ENCODE measurements around the gene CADPS. TPM values are rescaled to one million over a fixed set of nuclear protein-coding genes. Genes with fewer than 3 reads are reported as not detected.

Gene CADPS
- total and polyA plus RNA-seq, 9 of the 15 experiments (the other 6 are each of a cell fraction or from before 2014, with no cell fraction given), result not detected

- TF ChIP-seq REST (IDR thresholded peaks at IDR 0.05; ENCODE audit: borderline replicate concordance) (no peak), REST (CRISPR knock-in tag; IDR thresholded peaks at IDR 0.05; ENCODE audit: low read depth) (no peak), CBFB (CRISPR knock-in tag; IDR thresholded peaks at IDR 0.05) (no peak), PRPF4 (IDR thresholded peaks at IDR 0.05; ENCODE audit: insufficient read depth, low read depth, low read length, poor library complexity, severe bottlenecking) (no peak), CHD4 (IDR thresholded peaks at IDR 0.05; ENCODE audit: insufficient read depth, insufficient replicate concordance, low read depth, low read length, poor library complexity, severe bottlenecking) (no peak), BACH1 (tag; IDR thresholded peaks at IDR 0.05) (no peak), SRSF3 (IDR thresholded peaks at IDR 0.05; ENCODE audit: insufficient read depth, low read length) (no peak), IRF1 (CRISPR knock-in tag; IDR thresholded peaks at IDR 0.05; ENCODE audit: borderline replicate concordance) (no peak), DMBX1 (CRISPR knock-in tag; IDR thresholded peaks at IDR 0.05; ENCODE audit: borderline replicate concordance) (no peak), ZMIZ1 (IDR thresholded peaks at IDR 0.05; ENCODE audit: low read depth in 2 of 2, low read length in 2 of 2) (no peak)
These were observed 221.4 kb downstream of the CADPS start (continued) for GRCh38 chr3:62653796-62654195.

Measured in K562 (cell line).